GM21576 (cell line): ENCODE data around the gene CRIM1.
A peak's percentile ranks its signal among the peaks of the same experiment; 100 is the strongest.
"Not testable (repeated sequence)": the region's sequence is repeated elsewhere in the genome, so short reads cannot be mapped to it uniquely, and the experiment has no call there.

Source experiments
- ATAC-seq: cut with Tn5 transposase; IDR thresholded peaks from one replicate; pipeline ENCODE4 v1.9.1; 2021; ENCODE audit warnings: mild to moderate bottlenecking, moderate library complexity; ENCODE audit not compliant: unreplicated experiment

CRIM1 gene

GRCh38 chr2:36355151-36355889, at the start of gene CRIM1:
TSS of gene CRIM1 (plus strand) at chr2:36355778. CDS start at chr2:36356293, 515 bp downstream.
- peak; percentile 31 for ATAC-seq

- ATAC-seq, result no peak
Measured at GRCh38 chr2:36307441-36307840, 48.1 kb upstream of the CRIM1 start.

GRCh38 chr2:36310444-36310843, 45.1 kb upstream of the CRIM1 start:
- not testable (repeated sequence) for ATAC-seq

- no peak for ATAC-seq
Measured at GRCh38 chr2:36318547-36318946, 37.0 kb upstream of the CRIM1 start.

- no peak for ATAC-seq
Measured at GRCh38 chr2:36322108-36322507, 33.5 kb upstream of the CRIM1 start.

GRCh38 chr2:36326286-36326685, 29.3 kb upstream of the CRIM1 start:
- no peak for ATAC-seq

- no peak for ATAC-seq
Measured at GRCh38 chr2:36329251-36329650, 26.3 kb upstream of the CRIM1 start.

GRCh38 chr2:36329746-36330472, 25.7 kb upstream of the CRIM1 start:
- no peak for ATAC-seq

- ATAC-seq, result no peak
Measured at GRCh38 chr2:36330473-36331395, 24.8 kb upstream of the CRIM1 start.

- ATAC-seq, result no peak
Measured at GRCh38 chr2:36333350-36334012, 22.1 kb upstream of the CRIM1 start.

GRCh38 chr2:36335597-36335996, 20.0 kb upstream of the CRIM1 start:
- no peak for ATAC-seq

- no peak for ATAC-seq
Measured at GRCh38 chr2:36336321-36336720, 19.3 kb upstream of the CRIM1 start.

- ATAC-seq, result peak; percentile 77
Measured at GRCh38 chr2:36337354-36337753, 18.2 kb upstream of the CRIM1 start.

GRCh38 chr2:36338124-36338826, 17.3 kb upstream of the CRIM1 start:
- ATAC-seq, result no peak

- ATAC-seq, result no peak
Measured at GRCh38 chr2:36338827-36339145, 16.8 kb upstream of the CRIM1 start.

GRCh38 chr2:36339607-36340218, 15.9 kb upstream of the CRIM1 start:
- no peak for ATAC-seq

- no peak for ATAC-seq
Measured at GRCh38 chr2:36343606-36344005, 12.0 kb upstream of the CRIM1 start.

GRCh38 chr2:36348721-36349120, 6.9 kb upstream of the CRIM1 start:
- ATAC-seq, result no peak

GRCh38 chr2:36351291-36351690, 4.3 kb upstream of the CRIM1 start:
- ATAC-seq, result no peak
